Subcutaneous abdominal adipose tissue (tissue), 5 donors: ENCODE measurements around the gene PDZRN3.
"Not testable (repeated sequence)": the region's sequence is repeated elsewhere in the genome, so short reads cannot be mapped to it uniquely, and the experiment has no call there.

Experiments used
- H3K27ac ChIP-seq: one replicate; pipeline ENCODE4 v1.7.0; 2013; ENCODE audit warnings: low read depth, mild to moderate bottlenecking, inconsistent platforms, low read length, moderate library complexity
- H3K27me3 ChIP-seq, 5 donors: one replicate each; pipeline ENCODE4 v1.7.0; 2013; ENCODE audit warnings: low read length in 5 of 5, inconsistent platforms in 1 of 5; ENCODE audit not compliant: control insufficient read depth in 5 of 5, insufficient read depth in 4 of 5
- H3K36me3 ChIP-seq, 5 donors: one replicate each; pipeline ENCODE4 v1.7.0; 2013; ENCODE audit warnings: low read length in 5 of 5; ENCODE audit not compliant: control insufficient read depth in 5 of 5, insufficient read depth in 5 of 5
- H3K4me1 ChIP-seq, 5 donors: one replicate each; pipeline ENCODE4 v1.7.0; 2013; ENCODE audit warnings: low read length in 5 of 5, mild to moderate bottlenecking in 3 of 5, moderate library complexity in 1 of 5; ENCODE audit not compliant: control insufficient read depth in 5 of 5, insufficient read depth in 5 of 5
- H3K4me3 ChIP-seq, 5 donors: one replicate each; pipeline ENCODE4 v1.7.0; 2013; ENCODE audit warnings: low read length in 5 of 5, low read depth in 1 of 5
- H3K9ac ChIP-seq, 5 donors: one replicate each; pipeline ENCODE4 v1.7.0; 2013; ENCODE audit warnings: low read length in 5 of 5, mild to moderate bottlenecking in 4 of 5, moderate library complexity in 3 of 5
- H3K9me3 ChIP-seq, 5 donors: one replicate each; pipeline ENCODE4 v1.7.0; 2013; ENCODE audit warnings: low read length in 5 of 5; ENCODE audit not compliant: control insufficient read depth in 5 of 5
- donor health status: healthy.
- donor health status: healthy.
- donor health status: healthy.
- donor health status: healthy.
- donor health status: healthy.

Gene PDZRN3

DNA sequence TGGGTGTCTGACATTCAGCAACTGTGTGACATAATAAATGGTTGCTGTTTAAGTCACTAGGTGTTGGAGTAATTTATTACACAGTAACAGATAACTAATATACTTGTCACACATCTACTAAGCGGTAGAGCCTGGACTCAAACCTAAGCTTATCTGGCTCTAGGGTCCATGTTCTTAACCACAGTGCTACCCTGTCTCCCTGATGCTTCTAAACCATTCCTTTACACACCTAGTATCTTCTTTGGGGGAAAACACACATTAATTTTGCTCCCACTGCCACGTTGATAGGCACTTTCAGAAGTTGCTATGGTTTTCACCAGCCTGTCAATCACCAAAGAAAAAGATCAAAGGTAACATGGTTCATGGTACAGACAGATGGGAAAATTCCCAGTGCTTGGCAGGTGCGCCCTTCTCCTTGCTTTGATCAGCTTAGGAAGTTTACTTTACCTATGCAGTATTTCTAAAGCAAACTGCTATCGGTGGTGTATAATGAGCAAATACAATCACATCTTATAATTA is 150.8 kb downstream of the PDZRN3 start:
- Histone ChIP-seq H3K27me3 (no peaks in the 10 kb centered on the region), H3K4me1 (peaks cover 0 to 17% (median 12%) of the 10 kb centered on the region in 5 donors), H3K36me3 (no peaks in the 10 kb centered on the region), H3K9ac (no peak overlapping the region), H3K9me3 (no peaks in the 10 kb centered on the region), H3K4me3 (no peak overlapping the region), H3K27ac (no peak overlapping the region)

- peaks cover 0 to 17% (median 12%) of the 10 kb centered on the region in 5 donors for H3K4me1 ChIP-seq
- H3K4me3 ChIP-seq = no peak overlapping the region
- H3K36me3 ChIP-seq = no peaks in the 10 kb centered on the region
- H3K27ac ChIP-seq = no peak overlapping the region
- H3K27me3 ChIP-seq = no peaks in the 10 kb centered on the region
- no peaks in the 10 kb centered on the region for H3K9me3 ChIP-seq
- no peak overlapping the region for H3K9ac ChIP-seq
Measured at GRCh38 chr3:73473181-73473897, 151.4 kb downstream of the PDZRN3 start.

GRCh38 chr3:73471986-73472787 is 152.6 kb downstream of the PDZRN3 start:
- Histone ChIP-seq H3K27ac (peak overlapping the region; percentile 38), H3K4me1 (peaks cover 0 to 17% (median 12%) of the 10 kb centered on the region in 5 donors), H3K4me3 (no peak overlapping the region)

GRCh38 chr3:73470860-73471259 is 153.9 kb downstream of the PDZRN3 start:
- H3K27ac ChIP-seq = peak overlapping the region; percentile 38
- H3K36me3 ChIP-seq = no peaks in the 10 kb centered on the region

More at GRCh38 chr3:73471986-73472787, 152.6 kb downstream of the PDZRN3 start:
- Histone ChIP-seq H3K9ac (no peak overlapping the region), H3K9me3 (no peaks in the 10 kb centered on the region), H3K27me3 (no peaks in the 10 kb centered on the region), H3K36me3 (no peaks in the 10 kb centered on the region)

GRCh38 chr3:73469331-73469730 is 155.4 kb downstream of the PDZRN3 start:
- H3K9me3 ChIP-seq = no peaks in the 10 kb centered on the region
- H3K36me3 ChIP-seq = no peaks in the 10 kb centered on the region
- H3K27me3 ChIP-seq = no peaks in the 10 kb centered on the region
- H3K4me1 ChIP-seq = peaks cover 0 to 17% (median 12%) of the 10 kb centered on the region in 5 donors
- no peak overlapping the region for H3K27ac ChIP-seq
- H3K9ac ChIP-seq = no peak overlapping the region
- no peak overlapping the region for H3K4me3 ChIP-seq

More at GRCh38 chr3:73470860-73471259, 153.9 kb downstream of the PDZRN3 start:
- Histone ChIP-seq H3K4me3 (no peak overlapping the region), H3K9ac (no peak overlapping the region), H3K9me3 (no peaks in the 10 kb centered on the region), H3K4me1 (peaks cover 0 to 17% (median 12%) of the 10 kb centered on the region in 5 donors), H3K27me3 (no peaks in the 10 kb centered on the region)

DNA sequence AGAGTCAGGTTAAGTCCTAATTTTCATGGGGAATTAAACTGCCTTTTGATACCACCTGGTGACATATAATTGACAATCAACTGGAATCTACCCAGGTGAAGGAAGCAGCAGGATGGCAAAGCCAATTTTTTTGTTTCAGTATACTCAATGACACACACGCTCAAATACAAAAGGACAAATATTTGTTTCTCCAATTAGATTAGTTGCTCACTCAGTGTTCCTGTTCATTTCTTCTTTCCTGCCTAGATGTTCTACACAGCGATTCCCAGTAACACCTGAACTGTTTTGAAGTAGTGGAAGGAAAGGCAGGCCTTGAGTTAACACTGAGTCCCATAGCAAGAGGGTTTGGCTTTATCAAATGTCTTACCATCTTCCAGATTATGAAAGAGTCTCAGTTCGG is 157.5 kb downstream of the PDZRN3 start:
- H3K36me3 ChIP-seq = no peaks in the 10 kb centered on the region
- H3K4me1 ChIP-seq = peaks cover 0 to 13% (median 9%) of the 10 kb centered on the region in 5 donors
- no peak overlapping the region for H3K9ac ChIP-seq
- no peaks in the 10 kb centered on the region for H3K9me3 ChIP-seq
- H3K27me3 ChIP-seq = no peaks in the 10 kb centered on the region
- H3K27ac ChIP-seq = no peak overlapping the region
- H3K4me3 ChIP-seq = no peak overlapping the region

- no peaks in the 10 kb centered on the region for H3K9me3 ChIP-seq
- no peaks in the 10 kb centered on the region for H3K27me3 ChIP-seq
- peaks cover 0 to 12% (median 0%) of the 10 kb centered on the region in 5 donors for H3K4me1 ChIP-seq
- H3K9ac ChIP-seq = no peak overlapping the region
- H3K27ac ChIP-seq = no peak overlapping the region
- H3K4me3 ChIP-seq = no peak overlapping the region
- no peaks in the 10 kb centered on the region for H3K36me3 ChIP-seq
Measured at GRCh38 chr3:73465926-73466325, 158.8 kb downstream of the PDZRN3 start.

DNA sequence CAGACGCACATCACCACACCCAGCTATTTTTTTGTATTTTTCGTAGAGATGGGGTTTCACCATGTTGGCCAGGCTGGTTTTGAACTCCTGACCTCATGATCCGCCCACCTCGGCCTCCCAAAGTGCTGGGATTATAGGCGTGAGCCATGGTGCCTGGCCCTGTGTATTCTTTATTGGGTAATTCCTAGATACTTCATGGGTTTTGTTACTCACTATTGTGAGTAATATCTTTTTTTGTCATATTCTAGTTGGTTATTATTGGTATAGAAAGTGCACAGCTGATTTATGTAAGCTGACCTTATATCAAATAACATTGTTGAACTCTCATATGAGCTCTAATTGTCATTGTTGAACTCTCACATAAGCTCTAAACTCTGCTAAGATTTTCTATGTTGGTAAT is 160.6 kb downstream of the PDZRN3 start:
- H3K27me3 ChIP-seq, H3K9me3 ChIP-seq, H3K4me1 ChIP-seq, H3K36me3 ChIP-seq, H3K9ac ChIP-seq, H3K4me3 ChIP-seq: not testable (repeated sequence)
- H3K27ac ChIP-seq = peak overlapping the region; percentile 7

GRCh38 chr3:73461547-73461946 is 163.2 kb downstream of the PDZRN3 start:
- Histone ChIP-seq H3K27ac (no peak overlapping the region), H3K4me1 (peaks cover 0 to 10% (median 0%) of the 10 kb centered on the region in 5 donors), H3K4me3 (no peak overlapping the region)

DNA sequence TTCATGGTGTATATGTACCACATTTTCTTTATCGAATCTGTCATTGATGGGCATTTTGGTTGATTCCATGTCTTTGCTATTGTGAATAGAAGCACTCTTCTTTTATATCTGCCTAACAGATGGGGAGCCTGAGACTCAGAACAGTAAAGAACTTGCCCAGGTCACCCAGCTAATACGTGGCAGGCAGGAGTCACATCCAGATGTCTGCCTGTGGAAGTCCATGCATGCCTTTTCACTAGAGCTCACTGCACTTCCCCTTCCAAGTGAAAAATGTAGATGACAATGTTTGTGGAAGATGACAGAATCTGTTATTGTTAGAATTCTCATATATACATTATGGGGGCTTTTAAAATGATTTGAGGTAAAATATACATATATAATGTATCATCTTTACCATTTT is 165.0 kb downstream of the PDZRN3 start:
- Histone ChIP-seq H3K9me3 (no peaks in the 10 kb centered on the region), H3K27me3 (no peaks in the 10 kb centered on the region), H3K4me3 (no peak overlapping the region), H3K9ac (no peak overlapping the region), H3K36me3 (no peaks in the 10 kb centered on the region), H3K4me1 (peaks cover 0 to 21% (median 3%) of the 10 kb centered on the region in 5 donors), H3K27ac (no peak overlapping the region)

More at GRCh38 chr3:73461547-73461946, 163.2 kb downstream of the PDZRN3 start:
- no peaks in the 10 kb centered on the region for H3K36me3 ChIP-seq
- H3K9ac ChIP-seq = no peak overlapping the region
- H3K27me3 ChIP-seq = no peaks in the 10 kb centered on the region
- H3K9me3 ChIP-seq = no peaks in the 10 kb centered on the region
